Hypothalamus (tissue), 51 donors: ENCODE measurements around the gene EDRF1.

Source experiments
- DNase-seq, 51 donors: peaks; one replicate each; lab custom pipeline; 2025; lab: John Stamatoyannopoulos, UW

The EDRF1 gene

DNA sequence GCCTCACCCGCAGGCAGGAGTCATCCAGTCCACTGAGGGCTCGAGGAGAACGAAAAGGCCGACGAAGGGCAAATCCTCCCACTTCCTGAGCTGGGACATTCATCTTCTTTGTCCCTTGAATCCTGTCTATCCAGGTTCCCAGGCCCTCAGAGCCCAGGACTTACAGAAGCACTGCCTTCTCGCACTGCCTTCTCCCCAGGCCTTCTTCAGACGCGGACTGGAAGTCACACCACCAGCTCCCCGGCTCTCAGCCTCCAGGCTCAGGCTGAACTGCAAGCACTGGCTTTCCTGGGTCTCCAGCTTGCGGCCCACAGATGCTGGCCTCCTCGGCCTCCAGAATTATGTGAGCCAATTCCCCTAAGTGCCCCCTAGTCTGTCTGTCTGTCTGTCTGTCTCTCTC lies 62.5 kb downstream of the EDRF1 start:
- DNase-seq: no peak

DNA sequence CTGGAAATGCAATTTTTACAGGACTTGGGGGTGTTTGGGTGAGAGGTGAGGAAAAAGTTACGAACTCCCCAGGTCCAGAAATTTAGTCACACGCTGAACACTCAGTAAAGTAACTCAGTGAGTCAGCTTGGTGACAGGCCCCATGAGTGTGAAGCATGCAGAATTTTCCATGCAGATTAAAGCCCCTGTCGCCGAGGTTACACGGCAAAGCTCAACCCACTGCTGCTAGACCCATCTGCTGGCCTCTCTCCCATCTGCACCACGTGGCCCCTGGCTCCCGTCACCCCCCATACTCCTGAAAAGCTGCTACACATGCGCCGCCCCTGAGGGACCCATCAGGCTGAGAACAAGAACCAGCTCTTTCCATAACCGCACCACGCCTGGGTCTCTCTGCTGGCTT lies 63.1 kb downstream of the EDRF1 start:
- no peak for DNase-seq

DNA sequence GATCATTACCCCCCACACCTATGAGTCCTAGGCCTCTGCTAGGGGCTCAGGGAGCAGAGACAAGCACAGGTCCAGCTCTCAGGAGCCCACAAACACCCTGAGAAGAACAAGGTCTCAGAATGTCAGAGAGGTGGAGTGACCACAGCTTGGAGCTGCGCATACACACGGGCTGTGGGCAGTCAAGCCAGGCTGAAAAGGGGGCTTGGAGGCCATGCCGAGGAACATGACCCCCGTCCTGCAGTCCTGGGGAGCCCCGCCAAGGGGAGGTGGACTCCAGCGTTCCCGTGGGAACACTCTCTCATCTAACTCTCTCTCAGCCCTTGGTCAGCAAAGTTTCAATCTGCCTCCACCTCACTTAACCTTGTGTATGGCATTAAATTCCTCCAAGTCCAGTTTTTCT lies 63.9 kb downstream of the EDRF1 start:
- no peak for DNase-seq

DNA sequence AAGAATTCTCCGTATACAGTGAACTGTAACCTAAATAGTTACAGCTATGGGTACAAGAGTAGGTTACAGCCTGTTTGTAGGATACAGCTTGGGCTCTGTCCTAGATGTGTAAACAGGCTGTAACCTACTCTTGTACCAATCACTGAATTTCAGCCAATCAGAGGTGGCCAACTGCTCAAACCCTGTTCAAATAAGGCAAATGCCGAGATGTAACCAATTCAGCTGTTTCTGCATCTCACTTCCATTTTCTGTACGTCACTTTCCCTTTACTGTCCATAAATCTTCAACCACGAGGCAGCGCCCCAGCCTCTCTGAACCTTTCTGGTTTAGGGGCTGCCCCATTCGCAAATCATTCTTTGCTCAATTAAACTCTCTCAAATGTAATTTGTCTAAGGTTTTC lies 64.4 kb downstream of the EDRF1 start:
- DNase-seq: no peak

GRCh38 chr10:125785791-125786190 lies 66.3 kb downstream of the EDRF1 start:
- DNase-seq: no peak

- no peak for DNase-seq
Observed at GRCh38 chr10:125788156-125789034, 68.9 kb downstream of the EDRF1 start.

- no peak for DNase-seq
Observed at GRCh38 chr10:125792342-125793300, 73.1 kb downstream of the EDRF1 start.

DNA sequence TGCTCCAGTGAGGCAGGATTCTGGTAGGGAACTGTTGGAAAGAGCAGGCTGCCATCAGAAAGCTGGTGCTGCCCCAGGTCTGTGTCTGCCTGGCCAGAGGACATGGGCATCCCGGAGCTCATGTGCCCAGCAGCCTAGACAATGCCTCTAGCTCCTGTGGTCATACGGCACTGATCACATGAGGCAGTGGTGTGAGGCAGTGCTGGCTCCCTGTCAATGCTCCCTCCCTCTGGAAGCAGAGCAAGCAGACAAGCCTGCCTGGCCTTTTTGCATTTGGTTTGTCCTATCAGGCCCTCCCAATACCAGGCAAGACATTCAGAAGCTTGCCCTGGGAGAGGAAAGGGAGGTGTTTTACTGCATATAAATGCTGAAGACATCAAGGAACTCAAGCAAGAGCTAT lies 75.6 kb downstream of the EDRF1 start:
- DNase-seq: peak in 48 of 51 donors; percentile 7 to 91 (median 68)

GRCh38 chr10:125795637-125796190 lies 76.2 kb downstream of the EDRF1 start:
- no peak for DNase-seq

DNA sequence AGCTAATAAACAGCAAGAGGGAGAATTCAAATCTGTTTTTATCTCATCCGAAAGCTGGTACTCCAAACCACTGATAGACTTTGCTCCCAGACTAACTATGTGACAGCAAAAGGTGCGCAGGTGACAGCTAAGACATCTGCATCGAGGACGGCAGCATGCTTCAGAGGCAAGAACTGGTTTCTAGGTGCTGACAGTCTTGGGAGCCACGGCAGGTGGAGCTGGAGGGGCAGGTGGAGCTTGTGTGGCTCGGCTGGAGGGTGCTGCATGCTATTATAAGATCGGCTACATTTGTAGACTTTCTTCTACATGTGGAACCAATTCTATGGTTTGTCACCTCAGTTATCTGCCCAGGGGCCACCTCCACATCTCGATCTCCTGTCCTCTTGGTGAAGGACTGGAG lies 77.9 kb downstream of the EDRF1 start:
- DNase-seq: no peak

DNA sequence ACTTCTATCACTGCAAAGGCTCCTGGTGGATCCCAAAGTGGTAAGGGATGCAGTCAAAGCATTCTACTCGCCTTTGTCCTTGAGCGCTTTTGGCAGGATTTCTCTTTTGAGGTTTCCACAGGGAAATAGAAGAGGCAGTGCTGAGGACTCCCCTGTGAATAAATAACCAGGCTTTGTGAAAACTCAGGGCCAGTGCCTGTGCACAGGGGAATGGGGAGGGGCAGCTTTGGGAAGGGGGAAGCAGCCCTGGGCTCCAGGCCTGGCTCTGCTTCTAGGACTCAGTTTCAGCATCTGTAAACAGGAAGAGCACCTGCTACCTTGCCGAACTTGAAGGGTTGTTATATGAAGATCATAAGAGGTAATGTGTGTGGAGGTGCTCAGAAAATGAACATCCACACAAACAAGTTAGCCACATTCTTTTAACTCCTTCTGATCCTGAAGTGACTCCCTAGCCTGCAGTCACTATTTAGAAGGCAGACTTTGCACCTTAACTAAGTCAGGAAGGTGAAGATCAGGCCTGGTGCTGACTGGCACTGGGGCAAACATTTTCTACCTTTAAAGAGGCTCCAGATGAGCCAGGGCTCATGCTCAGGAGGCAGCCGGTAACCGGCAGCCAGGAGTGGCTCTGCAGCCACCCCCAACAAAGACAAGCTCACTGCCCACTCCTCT lies 78.6 kb downstream of the EDRF1 start:
- DNase-seq: peak in 1 of 51 donors; percentile 9

DNA sequence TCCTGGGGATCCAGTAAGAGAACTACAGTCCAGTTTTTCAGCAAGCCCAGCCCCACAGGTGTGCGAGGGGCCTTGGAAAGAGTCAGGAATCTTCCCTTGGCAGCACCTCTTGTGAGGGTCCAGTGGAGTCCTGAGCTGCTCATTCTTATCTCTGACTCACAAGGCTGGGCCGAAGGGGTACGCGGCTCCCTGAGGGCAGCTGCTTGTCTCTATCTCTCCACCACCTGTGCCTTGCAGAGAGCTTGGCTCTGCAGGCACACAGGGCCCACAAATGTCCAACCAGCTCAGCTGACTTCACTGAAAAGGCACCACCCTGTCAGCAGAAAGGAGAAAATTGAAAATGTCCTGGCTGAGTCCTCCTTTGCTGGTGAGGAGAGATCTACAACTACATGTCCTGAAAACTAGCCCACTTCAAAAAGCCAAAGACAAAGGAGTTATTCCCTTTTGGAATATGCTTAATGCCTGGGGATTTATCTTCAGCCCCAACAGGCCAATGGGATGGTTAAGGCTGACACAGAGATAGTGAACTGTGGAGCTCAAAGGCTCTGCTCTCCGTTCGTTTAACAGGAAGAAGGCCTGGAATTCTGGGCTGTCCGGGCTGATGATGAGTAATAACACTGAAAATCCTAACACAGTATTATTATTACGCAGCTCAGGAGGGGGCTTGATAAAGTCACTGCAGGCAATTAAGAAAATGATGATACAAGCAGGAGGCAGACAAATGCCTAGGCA lies 80.1 kb downstream of the EDRF1 start:
- DNase-seq: no peak

- no peak for DNase-seq
Observed at GRCh38 chr10:125801574-125801973, 82.1 kb downstream of the EDRF1 start.

GRCh38 chr10:125802131-125802530 lies 82.6 kb downstream of the EDRF1 start:
- no peak for DNase-seq

GRCh38 chr10:125802739-125803138 lies 83.2 kb downstream of the EDRF1 start:
- DNase-seq: no peak

DNA sequence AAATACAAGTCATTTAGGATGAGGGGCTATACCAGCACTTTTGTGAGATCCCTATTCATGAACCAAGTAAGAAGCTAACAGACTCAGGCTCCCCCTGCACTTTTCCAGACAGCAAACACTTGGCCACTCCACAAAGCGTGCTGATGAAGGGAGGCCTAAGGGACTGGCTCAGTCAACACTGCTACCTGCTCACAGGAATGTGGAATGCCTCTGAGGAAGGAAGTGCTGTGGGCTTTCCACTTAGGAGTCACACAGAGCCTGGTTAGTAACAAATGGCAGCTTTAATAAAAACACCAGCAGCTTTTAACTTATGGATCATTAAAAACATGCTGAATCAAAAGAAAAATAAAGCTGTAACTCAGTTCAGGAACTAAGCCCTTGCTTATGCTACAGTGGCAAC lies 88.5 kb downstream of the EDRF1 start:
- DNase-seq: no peak

- DNase-seq: peak in 1 of 51 donors; percentile 31
Observed at GRCh38 chr10:125811251-125811650, 91.7 kb downstream of the EDRF1 start.

- DNase-seq: no peak
Observed at GRCh38 chr10:125812128-125812750, 92.7 kb downstream of the EDRF1 start.
